ENCODE data around the gene TCOF1. TPM values are rescaled to one million over a fixed set of nuclear protein-coding genes. Genes with fewer than 3 reads are reported as not detected.

TCOF1 gene
- total RNA-seq, 2 experiments from 2014 or later = 61.3 to 108 TPM

DNA sequence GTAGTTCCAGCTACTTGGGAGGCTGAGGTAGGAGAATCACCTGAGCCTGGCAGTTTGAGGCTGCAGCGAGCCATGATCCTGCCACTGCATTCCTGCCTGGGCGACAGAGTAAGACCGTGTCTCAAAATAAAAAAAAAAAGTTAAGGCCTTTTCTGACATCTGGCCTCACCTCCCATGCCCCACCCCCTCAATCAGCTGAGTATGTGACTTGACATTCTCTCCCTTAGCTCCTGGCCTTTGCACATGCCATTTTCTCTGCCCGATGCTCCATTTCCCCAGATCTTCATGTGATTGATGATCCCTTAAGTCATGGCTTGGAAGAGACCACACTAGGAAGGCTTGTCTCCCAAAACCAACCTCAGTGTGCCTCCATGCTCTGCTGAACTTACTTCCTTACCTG lies 17.7 kb upstream of the TCOF1 start:
- POLR2A ChIA-PET = no interaction called here
- Histone ChIP-seq H4K20me1 (ENCODE audit: insufficient read depth, low read length) (no peaks in the 10 kb centered on the region), H3K9me3 (ENCODE audit: low read length) (no peaks in the 10 kb centered on the region), H3K9me2 (ENCODE audit: insufficient read depth, low read length) (no peaks in the 10 kb centered on the region), H3K4me3 (ENCODE audit: low read depth, low read length, poor library complexity, severe bottlenecking) (no peak overlapping the region), H3K79me2 (ENCODE audit: insufficient read depth, low read depth, low read length) (no peaks in the 10 kb centered on the region), H2AFZ (ENCODE audit: low read length) (no peak overlapping the region), H3K36me3 (ENCODE audit: insufficient read depth, low read length) (no peaks in the 10 kb centered on the region), H3K4me1 (ENCODE audit: insufficient read depth, low read length, poor library complexity, severe bottlenecking) (peaks cover 7% of the 10 kb centered on the region), H3K4me2 (ENCODE audit: low read length) (no peak overlapping the region), H3K27ac (ENCODE audit: low read depth, low read length, poor library complexity, severe bottlenecking) (no peak overlapping the region)
- DNase-seq (ENCODE audit: low spot score) = no peak
- TF ChIP-seq, protein P1, sequence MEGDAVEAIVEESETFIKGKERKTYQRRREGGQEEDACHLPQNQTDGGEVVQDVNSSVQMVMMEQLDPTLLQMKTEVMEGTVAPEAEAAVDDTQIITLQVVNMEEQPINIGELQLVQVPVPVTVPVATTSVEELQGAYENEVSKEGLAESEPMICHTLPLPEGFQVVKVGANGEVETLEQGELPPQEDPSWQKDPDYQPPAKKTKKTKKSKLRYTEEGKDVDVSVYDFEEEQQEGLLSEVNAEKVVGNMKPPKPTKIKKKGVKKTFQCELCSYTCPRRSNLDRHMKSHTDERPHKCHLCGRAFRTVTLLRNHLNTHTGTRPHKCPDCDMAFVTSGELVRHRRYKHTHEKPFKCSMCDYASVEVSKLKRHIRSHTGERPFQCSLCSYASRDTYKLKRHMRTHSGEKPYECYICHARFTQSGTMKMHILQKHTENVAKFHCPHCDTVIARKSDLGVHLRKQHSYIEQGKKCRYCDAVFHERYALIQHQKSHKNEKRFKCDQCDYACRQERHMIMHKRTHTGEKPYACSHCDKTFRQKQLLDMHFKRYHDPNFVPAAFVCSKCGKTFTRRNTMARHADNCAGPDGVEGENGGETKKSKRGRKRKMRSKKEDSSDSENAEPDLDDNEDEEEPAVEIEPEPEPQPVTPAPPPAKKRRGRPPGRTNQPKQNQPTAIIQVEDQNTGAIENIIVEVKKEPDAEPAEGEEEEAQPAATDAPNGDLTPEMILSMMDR (conservative IDR thresholded peaks at IDR 0.05; ENCODE audit: low read length) = no peak
- TF ChIP-seq EZH2phosphoT487 (IDR thresholded peaks at IDR 0.05; ENCODE audit: borderline replicate concordance, low read depth, low read length) = no peak
- intact Hi-C loops (cut with micrococcal nuclease; ENCODE audit: unreplicated experiment) = no loop called here
- CTCF ChIA-PET (ENCODE audit: unreplicated experiment) = no interaction called here
- no TSS peak for BruUV-seq (replicated peaks)

DNA sequence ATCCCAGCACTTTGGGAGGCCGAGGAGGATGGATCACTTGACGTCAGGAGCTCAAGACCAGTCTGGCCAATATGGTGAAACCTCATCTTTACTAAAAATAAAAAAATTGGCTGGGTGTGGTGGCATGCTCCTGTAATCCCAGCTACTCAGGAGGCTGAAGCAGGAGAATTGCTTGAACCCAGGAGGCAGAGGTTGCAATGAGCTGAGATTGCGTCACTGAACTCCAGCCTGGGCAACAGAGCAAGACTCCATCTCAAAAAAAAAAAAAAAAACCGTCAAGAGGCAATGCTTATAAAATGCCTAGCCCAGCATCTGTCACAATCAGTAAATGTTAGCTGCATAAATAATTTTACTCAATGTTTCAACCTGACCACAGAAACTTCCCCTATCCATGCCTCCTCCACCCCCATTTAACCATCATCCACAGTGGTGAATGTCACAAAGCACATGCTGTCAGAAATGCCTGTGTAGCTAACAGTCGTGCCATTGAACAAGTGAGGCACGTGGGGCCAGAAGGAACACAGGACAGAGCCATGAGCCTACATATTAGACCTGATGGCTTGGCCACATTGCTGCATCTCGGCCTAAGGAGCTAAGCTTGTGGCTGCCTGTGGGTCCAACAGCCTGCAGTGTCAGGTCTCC lies 16.8 kb upstream of the TCOF1 start:
- ChIA-PET CTCF (ENCODE audit: unreplicated experiment) (no interaction called here), POLR2A (interaction anchor here (0.7 to 2.3 kb wide), 2 partner anchors 10 to 317 kb away, joined by 4 to 13 read pairs; no protein-coding TSS in a partner anchor)
- BruUV-seq (replicated peaks) = no TSS peak
- H3K4me3 ChIP-seq (ENCODE audit: low read depth, low read length, poor library complexity, severe bottlenecking) = no peak overlapping the region
- no peaks in the 10 kb centered on the region for H4K20me1 ChIP-seq (ENCODE audit: insufficient read depth, low read length)
- H2AFZ ChIP-seq (ENCODE audit: low read length) = no peak overlapping the region
- peaks cover 7% of the 10 kb centered on the region for H3K4me1 ChIP-seq (ENCODE audit: insufficient read depth, low read length, poor library complexity, severe bottlenecking)
- intact Hi-C loops (cut with micrococcal nuclease; ENCODE audit: unreplicated experiment) = no loop called here
- H3K36me3 ChIP-seq (ENCODE audit: insufficient read depth, low read length) = no peaks in the 10 kb centered on the region
- no peaks in the 10 kb centered on the region for H3K9me3 ChIP-seq (ENCODE audit: low read length)
- H3K79me2 ChIP-seq (ENCODE audit: insufficient read depth, low read depth, low read length) = no peaks in the 10 kb centered on the region
- H3K4me2 ChIP-seq (ENCODE audit: low read length) = no peak overlapping the region
- no peak for DNase-seq (ENCODE audit: low spot score)
- TF ChIP-seq, protein P1 (conservative IDR thresholded peaks at IDR 0.05; ENCODE audit: low read length) = no peak
- no peak for TF ChIP-seq EZH2phosphoT487 (IDR thresholded peaks at IDR 0.05; ENCODE audit: borderline replicate concordance, low read depth, low read length)
- H3K27ac ChIP-seq (ENCODE audit: low read depth, low read length, poor library complexity, severe bottlenecking) = no peak overlapping the region
- H3K9me2 ChIP-seq (ENCODE audit: insufficient read depth, low read length) = no peaks in the 10 kb centered on the region

DNA sequence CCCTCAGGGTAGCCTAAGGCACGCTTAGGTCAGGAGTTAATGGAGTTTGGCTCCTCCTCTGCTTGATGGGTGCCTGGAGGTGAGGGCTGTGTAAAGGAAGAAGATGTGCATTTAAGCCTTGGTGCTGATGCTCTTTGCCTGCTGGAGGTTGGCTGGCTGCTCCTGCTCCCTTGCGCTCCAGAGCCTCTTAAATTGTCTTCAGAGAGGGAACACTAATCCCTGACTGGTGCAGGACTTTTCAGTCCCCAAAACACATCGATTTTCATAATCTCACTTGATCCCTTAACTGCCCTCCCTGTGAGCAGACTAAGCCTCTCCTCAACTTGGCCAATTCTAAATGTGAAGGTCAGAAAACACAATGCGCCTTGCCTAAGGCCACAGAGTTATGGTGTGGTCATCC lies 16.2 kb upstream of the TCOF1 start:
- no TSS peak for BruUV-seq (replicated peaks)
- Histone ChIP-seq H3K9me3 (ENCODE audit: low read length) (no peaks in the 10 kb centered on the region), H3K4me2 (ENCODE audit: low read length) (no peak overlapping the region), H2AFZ (ENCODE audit: low read length) (no peak overlapping the region), H3K4me1 (ENCODE audit: insufficient read depth, low read length, poor library complexity, severe bottlenecking) (peaks cover 7% of the 10 kb centered on the region), H4K20me1 (ENCODE audit: insufficient read depth, low read length) (no peaks in the 10 kb centered on the region), H3K27ac (ENCODE audit: low read depth, low read length, poor library complexity, severe bottlenecking) (no peak overlapping the region), H3K4me3 (ENCODE audit: low read depth, low read length, poor library complexity, severe bottlenecking) (no peak overlapping the region), H3K9me2 (ENCODE audit: insufficient read depth, low read length) (no peaks in the 10 kb centered on the region), H3K79me2 (ENCODE audit: insufficient read depth, low read depth, low read length) (no peaks in the 10 kb centered on the region), H3K36me3 (ENCODE audit: insufficient read depth, low read length) (no peaks in the 10 kb centered on the region)
- TF ChIP-seq EZH2phosphoT487 (IDR thresholded peaks at IDR 0.05; ENCODE audit: borderline replicate concordance, low read depth, low read length) = no peak
- TF ChIP-seq, protein P1 (conservative IDR thresholded peaks at IDR 0.05; ENCODE audit: low read length) = no peak
- no peak for DNase-seq (ENCODE audit: low spot score)
- intact Hi-C loops (cut with micrococcal nuclease; ENCODE audit: unreplicated experiment) = no loop called here
- ChIA-PET POLR2A (interaction anchor here (2.3 kb wide), 1 partner anchor 9 kb away, joined by 13 read pairs; no protein-coding TSS in a partner anchor), CTCF (ENCODE audit: unreplicated experiment) (no interaction called here)
